ENCODE data around the gene GUF1.

DNA sequence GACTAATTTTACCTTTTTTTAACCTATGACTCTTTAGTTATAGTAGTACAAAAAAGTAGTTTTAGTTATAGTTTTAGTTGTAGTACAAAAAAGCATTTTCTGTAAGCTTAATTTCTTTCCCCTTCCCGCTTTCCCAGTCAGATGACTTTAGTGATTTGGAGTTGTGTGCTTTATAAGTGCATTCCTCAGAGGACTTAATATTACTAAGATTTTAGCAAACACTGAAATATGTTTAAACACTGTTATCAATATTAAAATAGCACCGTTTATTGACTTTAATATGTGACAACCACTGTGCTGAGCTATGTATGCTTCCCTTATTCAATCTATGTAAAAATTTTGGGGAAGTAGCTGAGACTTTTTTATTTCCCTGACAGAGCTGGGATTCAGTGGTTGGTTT is 22.8 kb downstream of the GUF1 start:
- TF ChIP-seq, protein P1, sequence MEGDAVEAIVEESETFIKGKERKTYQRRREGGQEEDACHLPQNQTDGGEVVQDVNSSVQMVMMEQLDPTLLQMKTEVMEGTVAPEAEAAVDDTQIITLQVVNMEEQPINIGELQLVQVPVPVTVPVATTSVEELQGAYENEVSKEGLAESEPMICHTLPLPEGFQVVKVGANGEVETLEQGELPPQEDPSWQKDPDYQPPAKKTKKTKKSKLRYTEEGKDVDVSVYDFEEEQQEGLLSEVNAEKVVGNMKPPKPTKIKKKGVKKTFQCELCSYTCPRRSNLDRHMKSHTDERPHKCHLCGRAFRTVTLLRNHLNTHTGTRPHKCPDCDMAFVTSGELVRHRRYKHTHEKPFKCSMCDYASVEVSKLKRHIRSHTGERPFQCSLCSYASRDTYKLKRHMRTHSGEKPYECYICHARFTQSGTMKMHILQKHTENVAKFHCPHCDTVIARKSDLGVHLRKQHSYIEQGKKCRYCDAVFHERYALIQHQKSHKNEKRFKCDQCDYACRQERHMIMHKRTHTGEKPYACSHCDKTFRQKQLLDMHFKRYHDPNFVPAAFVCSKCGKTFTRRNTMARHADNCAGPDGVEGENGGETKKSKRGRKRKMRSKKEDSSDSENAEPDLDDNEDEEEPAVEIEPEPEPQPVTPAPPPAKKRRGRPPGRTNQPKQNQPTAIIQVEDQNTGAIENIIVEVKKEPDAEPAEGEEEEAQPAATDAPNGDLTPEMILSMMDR (IDR thresholded peaks at IDR 0.05; ENCODE audit: low read depth, low read length, missing input control) = no peak
- TF ChIP-seq JUND (IDR thresholded peaks at IDR 0.05) (no peak), YY1 (IDR thresholded peaks at IDR 0.05) (no peak), GABPA (IDR thresholded peaks at IDR 0.05 in 1 of 2, conservative IDR thresholded peaks at IDR 0.05 in 1 of 2) (no peak), RAD21 (IDR thresholded peaks at IDR 0.05) (no peak), EGR1 (IDR thresholded peaks at IDR 0.05; ENCODE audit: low read depth in 2 of 2) (no peak)
- TF ChIP-seq, protein P2, sequence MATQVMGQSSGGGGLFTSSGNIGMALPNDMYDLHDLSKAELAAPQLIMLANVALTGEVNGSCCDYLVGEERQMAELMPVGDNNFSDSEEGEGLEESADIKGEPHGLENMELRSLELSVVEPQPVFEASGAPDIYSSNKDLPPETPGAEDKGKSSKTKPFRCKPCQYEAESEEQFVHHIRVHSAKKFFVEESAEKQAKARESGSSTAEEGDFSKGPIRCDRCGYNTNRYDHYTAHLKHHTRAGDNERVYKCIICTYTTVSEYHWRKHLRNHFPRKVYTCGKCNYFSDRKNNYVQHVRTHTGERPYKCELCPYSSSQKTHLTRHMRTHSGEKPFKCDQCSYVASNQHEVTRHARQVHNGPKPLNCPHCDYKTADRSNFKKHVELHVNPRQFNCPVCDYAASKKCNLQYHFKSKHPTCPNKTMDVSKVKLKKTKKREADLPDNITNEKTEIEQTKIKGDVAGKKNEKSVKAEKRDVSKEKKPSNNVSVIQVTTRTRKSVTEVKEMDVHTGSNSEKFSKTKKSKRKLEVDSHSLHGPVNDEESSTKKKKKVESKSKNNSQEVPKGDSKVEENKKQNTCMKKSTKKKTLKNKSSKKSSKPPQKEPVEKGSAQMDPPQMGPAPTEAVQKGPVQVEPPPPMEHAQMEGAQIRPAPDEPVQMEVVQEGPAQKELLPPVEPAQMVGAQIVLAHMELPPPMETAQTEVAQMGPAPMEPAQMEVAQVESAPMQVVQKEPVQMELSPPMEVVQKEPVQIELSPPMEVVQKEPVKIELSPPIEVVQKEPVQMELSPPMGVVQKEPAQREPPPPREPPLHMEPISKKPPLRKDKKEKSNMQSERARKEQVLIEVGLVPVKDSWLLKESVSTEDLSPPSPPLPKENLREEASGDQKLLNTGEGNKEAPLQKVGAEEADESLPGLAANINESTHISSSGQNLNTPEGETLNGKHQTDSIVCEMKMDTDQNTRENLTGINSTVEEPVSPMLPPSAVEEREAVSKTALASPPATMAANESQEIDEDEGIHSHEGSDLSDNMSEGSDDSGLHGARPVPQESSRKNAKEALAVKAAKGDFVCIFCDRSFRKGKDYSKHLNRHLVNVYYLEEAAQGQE (IDR thresholded peaks at IDR 0.05) = no peak
- TF ChIP-seq, protein P3, sequence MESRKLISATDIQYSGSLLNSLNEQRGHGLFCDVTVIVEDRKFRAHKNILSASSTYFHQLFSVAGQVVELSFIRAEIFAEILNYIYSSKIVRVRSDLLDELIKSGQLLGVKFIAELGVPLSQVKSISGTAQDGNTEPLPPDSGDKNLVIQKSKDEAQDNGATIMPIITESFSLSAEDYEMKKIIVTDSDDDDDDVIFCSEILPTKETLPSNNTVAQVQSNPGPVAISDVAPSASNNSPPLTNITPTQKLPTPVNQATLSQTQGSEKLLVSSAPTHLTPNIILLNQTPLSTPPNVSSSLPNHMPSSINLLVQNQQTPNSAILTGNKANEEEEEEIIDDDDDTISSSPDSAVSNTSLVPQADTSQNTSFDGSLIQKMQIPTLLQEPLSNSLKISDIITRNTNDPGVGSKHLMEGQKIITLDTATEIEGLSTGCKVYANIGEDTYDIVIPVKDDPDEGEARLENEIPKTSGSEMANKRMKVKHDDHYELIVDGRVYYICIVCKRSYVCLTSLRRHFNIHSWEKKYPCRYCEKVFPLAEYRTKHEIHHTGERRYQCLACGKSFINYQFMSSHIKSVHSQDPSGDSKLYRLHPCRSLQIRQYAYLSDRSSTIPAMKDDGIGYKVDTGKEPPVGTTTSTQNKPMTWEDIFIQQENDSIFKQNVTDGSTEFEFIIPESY (IDR thresholded peaks at IDR 0.05) = no peak
- TF ChIP-seq, protein P4, sequence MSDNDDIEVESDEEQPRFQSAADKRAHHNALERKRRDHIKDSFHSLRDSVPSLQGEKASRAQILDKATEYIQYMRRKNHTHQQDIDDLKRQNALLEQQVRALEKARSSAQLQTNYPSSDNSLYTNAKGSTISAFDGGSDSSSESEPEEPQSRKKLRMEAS (IDR thresholded peaks at IDR 0.05) = no peak
